Thoracic aorta (tissue), 2 donors: ENCODE data around the gene KRTAP25-1. TPM values are rescaled to one million over a fixed set of nuclear protein-coding genes. Genes with fewer than 3 reads are reported as not detected.

Source experiments
- ATAC-seq: fragments of 150-250 bp; one replicate; pipeline ENCODE4 v1.8.0; 2017; ENCODE audit warnings: low read depth; ENCODE audit not compliant: insufficient number of reproducible peaks, low FRiP score
- DNase-seq: peaks from one replicate; pipeline ENCODE4 v3.0.0-alpha.2; 2020; ENCODE audit warnings: low spot score
- H3K27ac ChIP-seq, 2 donors: fragments of 200-600 bp; sonication (generic); 1 replicate in 1 of 2; 2 replicates in 1 of 2; pipeline ENCODE4 v1.5.1; 2016; ENCODE audit warnings: mild to moderate bottlenecking in 2 of 2, moderate library complexity in 2 of 2
- H3K27me3 ChIP-seq: fragments of 200-600 bp; sonication (generic); replicated peaks from 2 replicates; pipeline ENCODE4 v1.6.0; 2016; ENCODE audit warnings: mild to moderate bottlenecking; ENCODE audit not compliant: insufficient read depth
- H3K36me3 ChIP-seq: fragments of 200-600 bp; sonication (generic); one replicate; pipeline ENCODE4 v1.5.1; 2016
- H3K4me1 ChIP-seq, 2 donors: fragments of 200-600 bp; sonication (generic); 1 replicate in 1 of 2; 2 replicates in 1 of 2; pipeline versions ENCODE4 v1.5.1 to v1.6.0; 2016; ENCODE audit warnings: low read depth in 2 of 2, mild to moderate bottlenecking in 1 of 2; ENCODE audit not compliant: control insufficient read depth in 1 of 2
- H3K4me3 ChIP-seq: fragments of 200-600 bp; sonication (generic); 2 replicates; pipeline ENCODE4 v1.5.1; 2016; ENCODE audit warnings: mild to moderate bottlenecking
- H3K9me3 ChIP-seq: fragments of 200-600 bp; sonication (generic); 2 replicates; pipeline ENCODE4 v1.5.1; 2016
- total RNA-seq, 2 donors: library from RNA; depleted of rRNA; stranded (reverse); fragments of >200 nt; gene quantifications; one replicate each; pipeline versions ENCODE4 v1.1.0 to v1.2.3, GENCODE V29; 2016
- TF ChIP-seq, protein P1 (sequence below): fragments of 200-600 bp; sonication (generic); IDR thresholded peaks from one replicate; pipeline ENCODE4 v1.5.1; 2019; ENCODE audit warnings: antibody characterized with exemption

Gene KRTAP25-1, protein sequence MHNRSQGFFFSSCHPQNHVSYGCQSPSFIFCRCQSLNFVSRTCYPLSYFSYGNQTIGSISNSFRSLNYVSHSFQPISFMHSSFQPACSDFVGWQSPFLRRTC
- not detected for total RNA-seq

DNA sequence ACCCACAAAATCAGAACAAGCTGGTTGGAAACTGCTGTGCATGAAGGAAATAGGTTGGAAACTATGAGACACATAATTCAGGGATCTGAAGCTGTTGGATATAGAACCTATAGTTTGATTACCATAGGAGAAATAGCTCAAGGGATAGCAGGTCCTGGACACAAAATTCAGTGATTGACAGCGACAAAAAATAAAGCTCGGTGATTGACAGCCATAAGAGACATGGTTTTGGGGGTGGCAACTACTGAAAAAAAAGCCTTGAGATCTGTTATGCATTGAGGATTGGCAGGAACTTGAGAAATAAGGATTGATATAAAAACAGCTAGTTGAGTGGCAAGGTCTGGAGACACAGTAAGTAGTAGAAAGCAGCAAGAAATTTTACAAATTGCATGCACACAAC is at the start of gene KRTAP25-1:
Gene KRTAP25-1 (minus strand): TSS at position 300 of the 400 bp plus-strand sequence. CDS start 24 bp downstream, at position 276.
- no peaks in the 10 kb centered on the region for H3K4me1 ChIP-seq
- no peaks in the 10 kb centered on the region for H3K27me3 ChIP-seq
- H3K9me3 ChIP-seq, result no peaks in the 10 kb centered on the region
- DNase-seq (no peak), ATAC-seq (no peak)
- TF ChIP-seq, protein P1, sequence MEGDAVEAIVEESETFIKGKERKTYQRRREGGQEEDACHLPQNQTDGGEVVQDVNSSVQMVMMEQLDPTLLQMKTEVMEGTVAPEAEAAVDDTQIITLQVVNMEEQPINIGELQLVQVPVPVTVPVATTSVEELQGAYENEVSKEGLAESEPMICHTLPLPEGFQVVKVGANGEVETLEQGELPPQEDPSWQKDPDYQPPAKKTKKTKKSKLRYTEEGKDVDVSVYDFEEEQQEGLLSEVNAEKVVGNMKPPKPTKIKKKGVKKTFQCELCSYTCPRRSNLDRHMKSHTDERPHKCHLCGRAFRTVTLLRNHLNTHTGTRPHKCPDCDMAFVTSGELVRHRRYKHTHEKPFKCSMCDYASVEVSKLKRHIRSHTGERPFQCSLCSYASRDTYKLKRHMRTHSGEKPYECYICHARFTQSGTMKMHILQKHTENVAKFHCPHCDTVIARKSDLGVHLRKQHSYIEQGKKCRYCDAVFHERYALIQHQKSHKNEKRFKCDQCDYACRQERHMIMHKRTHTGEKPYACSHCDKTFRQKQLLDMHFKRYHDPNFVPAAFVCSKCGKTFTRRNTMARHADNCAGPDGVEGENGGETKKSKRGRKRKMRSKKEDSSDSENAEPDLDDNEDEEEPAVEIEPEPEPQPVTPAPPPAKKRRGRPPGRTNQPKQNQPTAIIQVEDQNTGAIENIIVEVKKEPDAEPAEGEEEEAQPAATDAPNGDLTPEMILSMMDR, result no peak
- H3K27ac ChIP-seq, result no peak within 1 kb of the TSS
- H3K36me3 ChIP-seq, result no peaks in the 10 kb centered on the region
- H3K4me3 ChIP-seq, result no peak within 1 kb of the TSS

DNA sequence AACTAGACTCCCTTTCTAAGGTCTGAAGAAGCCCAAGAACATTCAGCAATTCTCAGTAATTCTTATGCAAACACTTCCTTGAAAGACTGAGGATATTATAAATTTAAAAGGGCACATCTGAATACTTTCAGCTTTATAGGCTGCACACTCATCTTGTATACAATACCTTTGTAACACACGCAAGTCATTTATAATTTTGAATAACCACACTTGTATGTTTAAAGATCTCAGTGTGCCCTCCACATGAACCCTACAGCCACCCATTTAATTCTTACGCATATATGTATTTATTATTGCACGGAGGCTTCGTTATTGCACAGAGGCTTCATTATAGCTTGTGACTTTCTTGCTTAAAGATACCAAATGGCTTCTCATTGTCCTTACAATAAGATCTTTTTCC is 49.4 kb upstream of the KRTAP25-1 start:
- no peak for DNase-seq
- Histone ChIP-seq H3K27ac (no peak overlapping the region), H3K9me3 (no peaks in the 10 kb centered on the region), H3K4me3 (no peak overlapping the region), H3K27me3 (no peaks in the 10 kb centered on the region), H3K36me3 (no peaks in the 10 kb centered on the region), H3K4me1 (no peaks in the 10 kb centered on the region)
- TF ChIP-seq, protein P1, result no peak
- ATAC-seq, result no peak

DNA sequence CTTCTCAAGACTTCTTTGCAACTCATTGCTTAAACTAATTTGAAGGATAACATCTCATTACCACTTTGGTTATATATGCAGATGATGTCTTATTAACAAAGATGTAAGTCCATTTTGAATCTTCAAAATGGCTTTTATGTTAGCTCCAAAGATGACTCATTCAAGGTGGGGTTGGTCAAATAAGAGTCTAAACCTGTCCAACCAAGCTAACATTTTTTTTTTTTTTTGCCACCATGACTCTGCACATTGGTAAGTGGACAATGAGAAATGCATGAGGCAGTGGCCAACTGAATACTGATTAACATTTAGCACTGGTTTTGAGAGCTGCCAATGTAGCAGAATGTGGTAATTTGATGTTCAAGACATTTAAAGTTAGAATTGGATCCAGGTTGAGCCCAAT is 48.5 kb upstream of the KRTAP25-1 start:
- Histone ChIP-seq H3K36me3 (no peaks in the 10 kb centered on the region), H3K27me3 (no peaks in the 10 kb centered on the region), H3K9me3 (no peaks in the 10 kb centered on the region), H3K4me3 (no peak overlapping the region), H3K4me1 (no peaks in the 10 kb centered on the region), H3K27ac (no peak overlapping the region)
- TF ChIP-seq, protein P1, result no peak
- no peak for DNase-seq
- ATAC-seq, result no peak

DNA sequence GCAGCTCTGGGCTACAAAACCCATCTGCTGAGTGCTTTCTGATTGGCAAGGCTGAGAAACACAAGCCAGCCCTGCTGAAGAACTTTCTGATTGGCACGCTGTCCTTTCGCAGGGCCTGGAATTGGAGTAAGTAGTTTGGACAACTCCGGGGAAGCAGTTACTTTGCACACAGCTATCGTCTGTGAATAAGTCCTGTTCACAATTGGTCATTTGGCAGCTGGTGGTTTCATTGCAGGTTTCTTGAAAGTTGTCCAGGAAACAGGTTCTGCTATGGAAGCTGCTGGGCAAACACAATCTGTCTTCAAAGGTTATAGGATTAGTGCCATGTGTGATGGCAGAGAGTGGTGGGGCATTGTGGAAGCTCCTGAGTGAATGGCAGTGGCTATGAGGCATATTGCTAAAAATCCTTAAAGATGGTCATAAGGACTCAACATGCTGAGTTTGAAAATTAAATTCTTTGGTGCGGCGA is 48.0 kb upstream of the KRTAP25-1 start, which contains the start of gene KRTAP27-1:
Gene KRTAP27-1 (minus strand): TSS at position 419 of the 469 bp plus-strand sequence. CDS start 26 bp downstream, at position 393.
- ATAC-seq (no peak), DNase-seq (no peak)
- H3K36me3 ChIP-seq, result no peaks in the 10 kb centered on the region
- no peak within 1 kb of the TSS for H3K4me3 ChIP-seq
- H3K27me3 ChIP-seq, result no peaks in the 10 kb centered on the region
- H3K9me3 ChIP-seq, result no peaks in the 10 kb centered on the region
- H3K27ac ChIP-seq, result no peak within 1 kb of the TSS
- no peaks in the 10 kb centered on the region for H3K4me1 ChIP-seq
- TF ChIP-seq, protein P1, result no peak

DNA sequence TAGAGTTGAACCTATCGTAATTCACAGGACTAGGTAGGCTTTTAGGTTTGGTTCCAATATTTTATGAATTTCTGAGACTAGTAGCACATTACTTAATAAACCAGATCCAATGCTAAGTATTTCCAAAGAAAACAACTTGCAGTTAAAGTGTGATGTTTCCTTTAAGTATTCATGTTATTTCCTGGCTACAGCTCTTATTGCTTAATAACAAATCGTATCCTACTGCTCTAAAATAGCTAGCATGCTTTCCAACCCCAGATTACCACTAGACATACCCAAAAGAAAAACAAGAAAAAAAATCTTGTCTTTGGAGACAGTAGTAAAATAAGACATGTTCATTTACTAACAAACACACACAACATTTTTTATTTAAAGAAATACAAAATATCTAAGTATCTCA is 47.3 kb upstream of the KRTAP25-1 start:
- Histone ChIP-seq H3K27me3 (no peaks in the 10 kb centered on the region), H3K9me3 (no peaks in the 10 kb centered on the region), H3K4me3 (no peak overlapping the region), H3K27ac (no peak overlapping the region), H3K4me1 (no peaks in the 10 kb centered on the region), H3K36me3 (no peaks in the 10 kb centered on the region)
- ATAC-seq (no peak), DNase-seq (no peak)
- TF ChIP-seq, protein P1, result no peak
